Esophagus (tissue), 2 donors: Measurements from ENCODE around the gene SHC2. TPM values are rescaled to one million over a fixed set of nuclear protein-coding genes. Genes with fewer than 3 reads are reported as not detected.

ENCODE experiments used
- H3K27ac ChIP-seq, 2 donors: one replicate each; pipeline ENCODE4 v1.5.1; 2013; ENCODE audit warnings: low read depth in 2 of 2, mild to moderate bottlenecking in 2 of 2, inconsistent platforms in 1 of 2, low read length in 1 of 2, moderate library complexity in 1 of 2
- H3K27me3 ChIP-seq, 2 donors: one replicate each; pipeline ENCODE4 v1.6.1; 2013; ENCODE audit warnings: low read length in 2 of 2, control low read depth in 1 of 2, mild to moderate bottlenecking in 1 of 2; ENCODE audit not compliant: insufficient read depth in 2 of 2, control insufficient read depth in 1 of 2
- H3K36me3 ChIP-seq, 2 donors: one replicate each; pipeline ENCODE4 v1.6.1; 2013; ENCODE audit warnings: low read length in 1 of 2; ENCODE audit not compliant: control insufficient read depth in 2 of 2, insufficient read depth in 2 of 2
- H3K4me1 ChIP-seq, 2 donors: one replicate each; pipeline ENCODE4 v1.6.1; 2013; ENCODE audit warnings: low read length in 1 of 2; ENCODE audit not compliant: control insufficient read depth in 2 of 2, insufficient read depth in 2 of 2
- H3K4me3 ChIP-seq, 2 donors: one replicate each; pipeline ENCODE4 v1.5.1; 2013; ENCODE audit warnings: low read length in 2 of 2, mild to moderate bottlenecking in 2 of 2, low read depth in 1 of 2, moderate library complexity in 1 of 2
- H3K9me3 ChIP-seq, 2 donors: one replicate each; pipeline ENCODE4 v1.6.1; 2013; ENCODE audit warnings: mild to moderate bottlenecking in 2 of 2, low read depth in 1 of 2, low read length in 1 of 2, moderate library complexity in 1 of 2; ENCODE audit not compliant: control insufficient read depth in 2 of 2, insufficient read depth in 1 of 2
- WGBS, 2 donors: extraction: QIAGEN DNeasy Blood & Tissue Kit; methylation state at CpG; one replicate each; pipeline ENCODE4 v1.1.7; 2013; 5-methylcytosine and 5-hydroxymethylcytosine counted together
- polyA plus RNA-seq, 2 donors: library from polyadenylated mRNA; stranded (reverse); fragments of 200-250 nt; gene quantifications; one replicate each; pipeline ENCODE4 v1.2.3, GENCODE V29; 2013
- donor health status: healthy with polysubstance abuse.
- donor health status: Bipolar disorder and iron deficiency.

SHC2 gene
- polyA plus RNA-seq, 2 donors: 3.0 to 5.3 TPM

DNA sequence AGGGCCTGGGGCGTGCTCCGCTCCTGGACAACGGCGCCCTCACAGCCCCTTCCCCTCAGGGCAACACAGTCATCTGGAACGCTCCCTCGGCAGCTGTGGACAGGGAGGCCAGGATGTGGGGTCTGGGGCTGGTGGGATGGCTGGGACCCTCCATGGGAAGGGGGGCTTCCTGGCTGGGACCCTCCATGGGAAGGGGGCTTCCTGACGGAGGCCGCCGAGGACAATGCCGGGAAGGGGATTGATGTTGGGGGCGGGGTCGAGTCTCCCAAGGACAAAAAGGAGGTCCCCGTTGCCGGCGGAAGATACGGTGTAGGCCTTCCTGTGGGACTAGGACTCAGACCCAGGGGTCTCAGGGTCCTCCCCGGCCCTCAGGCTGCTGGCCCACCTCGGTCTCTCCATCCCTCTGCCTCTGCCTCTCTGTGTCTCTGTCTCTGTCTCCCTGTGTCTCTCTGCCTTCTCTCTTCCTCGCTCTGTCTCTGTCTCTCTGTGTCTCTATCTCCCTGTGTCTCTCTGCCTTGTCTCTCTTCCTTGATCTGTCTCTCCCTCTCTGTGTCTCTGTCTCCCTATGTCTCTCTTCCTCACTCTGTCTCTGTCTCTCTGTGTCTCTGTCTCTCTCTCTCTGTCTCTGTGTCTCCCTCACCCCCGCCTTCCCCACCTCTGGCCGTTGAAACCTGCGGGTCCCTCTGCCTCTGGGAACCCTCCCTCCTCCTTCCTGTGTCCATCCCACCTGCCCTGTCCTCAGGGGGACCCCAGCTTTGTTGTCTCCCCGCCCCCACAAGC is 32.7 kb upstream of the SHC2 start:
- H3K4me1 ChIP-seq: peaks cover 0 to 10% of the 10 kb centered on the region in 2 donors

DNA sequence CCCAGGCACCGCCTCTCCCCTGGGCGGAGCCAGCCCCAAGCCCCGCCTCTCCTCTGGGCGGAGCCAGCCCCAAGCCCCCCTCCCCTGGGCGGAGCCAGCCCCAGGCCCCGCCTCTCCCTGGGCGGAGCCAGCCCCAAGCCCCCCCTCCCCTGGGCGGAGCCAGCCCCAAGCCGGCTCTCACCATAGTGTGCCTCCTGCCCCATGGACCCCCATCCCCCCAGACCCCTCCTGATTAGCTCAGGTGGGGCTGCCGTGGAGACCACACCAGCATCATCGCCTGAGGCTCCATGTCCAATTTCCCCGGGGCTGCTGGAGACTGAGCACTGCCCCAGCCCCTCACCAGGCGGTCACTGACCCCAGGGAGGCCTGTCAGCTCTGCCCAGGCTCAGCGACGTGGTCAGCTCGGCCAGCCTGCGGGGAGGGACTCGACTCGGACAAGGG is 31.3 kb upstream of the SHC2 start:
- Histone ChIP-seq H3K4me3 (no peak overlapping the region), H3K4me1 (peaks cover 0 to 6% of the 10 kb centered on the region in 2 donors), H3K27me3 (no peaks in the 10 kb centered on the region), H3K9me3 (no peaks in the 10 kb centered on the region), H3K27ac (no peak overlapping the region), H3K36me3 (no peaks in the 10 kb centered on the region)
- WGBS, 2 donors: 72 to 80% methylated on average over 12 to 19 of the region's 19 CpGs

More for the DNA sequence above, 32.7 kb upstream of the SHC2 start:
- Histone ChIP-seq H3K27me3 (peaks cover 0 to 7% of the 10 kb centered on the region in 2 donors), H3K36me3 (no peaks in the 10 kb centered on the region), H3K9me3 (no peaks in the 10 kb centered on the region), H3K4me3 (no peak overlapping the region), H3K27ac (no peak overlapping the region)
- WGBS, 2 donors: 64 to 67% methylated on average over 20 to 23 of the region's 23 CpGs

DNA sequence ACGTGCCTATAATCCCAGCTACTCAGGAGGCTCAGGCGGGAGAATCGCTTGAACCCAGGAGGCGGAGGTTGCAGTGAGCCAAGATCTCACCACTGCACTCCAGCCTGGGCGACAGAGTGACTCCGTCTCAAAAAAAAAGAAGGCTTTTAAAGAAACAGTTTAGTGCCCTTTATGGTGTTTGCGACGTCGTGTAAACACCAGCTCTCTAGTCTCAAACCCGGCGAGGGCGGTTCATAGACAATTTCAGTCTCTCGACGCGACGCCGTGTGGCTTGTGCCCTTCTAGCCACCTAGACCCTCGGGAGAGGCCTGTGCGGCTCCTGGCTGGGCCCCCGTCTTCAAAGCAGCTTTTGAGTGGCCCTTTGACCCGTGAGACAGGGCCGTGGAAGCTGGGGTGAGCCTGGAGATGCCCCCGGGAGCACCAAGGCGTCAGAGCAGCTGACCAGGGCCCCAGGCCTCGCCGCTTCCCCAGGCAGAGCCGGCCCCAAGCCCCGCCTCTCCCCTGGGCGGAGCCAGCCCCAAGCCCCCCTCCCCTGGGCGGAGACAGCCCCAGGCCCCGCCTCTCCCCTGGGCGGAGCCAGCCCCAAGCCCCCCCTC is 30.4 kb upstream of the SHC2 start:
- H3K4me1 ChIP-seq: peaks cover 0 to 6% of the 10 kb centered on the region in 2 donors
- no peaks in the 10 kb centered on the region for H3K9me3 ChIP-seq
- H3K27me3 ChIP-seq: no peaks in the 10 kb centered on the region
- 81 to 83% methylated on average over 30 to 32 of the region's 32 CpGs for WGBS, 2 donors
- no peaks in the 10 kb centered on the region for H3K36me3 ChIP-seq
- H3K4me3 ChIP-seq: no peak overlapping the region
- no peak overlapping the region for H3K27ac ChIP-seq

GRCh38 chr19:489418-490196 is 28.8 kb upstream of the SHC2 start:
- H3K4me1 ChIP-seq: peaks cover 0 to 6% of the 10 kb centered on the region in 2 donors
- peak overlapping the region; percentile 80 to 85 for H3K27ac ChIP-seq
- no peaks in the 10 kb centered on the region for H3K36me3 ChIP-seq
- H3K4me3 ChIP-seq: peak overlapping the region; percentile 90
- H3K27me3 ChIP-seq: no peaks in the 10 kb centered on the region
- H3K9me3 ChIP-seq: peaks cover 0 to 3% of the 10 kb centered on the region in 2 donors
- 15 to 23% methylated on average over 50 to 61 of the region's 61 CpGs for WGBS, 2 donors

DNA sequence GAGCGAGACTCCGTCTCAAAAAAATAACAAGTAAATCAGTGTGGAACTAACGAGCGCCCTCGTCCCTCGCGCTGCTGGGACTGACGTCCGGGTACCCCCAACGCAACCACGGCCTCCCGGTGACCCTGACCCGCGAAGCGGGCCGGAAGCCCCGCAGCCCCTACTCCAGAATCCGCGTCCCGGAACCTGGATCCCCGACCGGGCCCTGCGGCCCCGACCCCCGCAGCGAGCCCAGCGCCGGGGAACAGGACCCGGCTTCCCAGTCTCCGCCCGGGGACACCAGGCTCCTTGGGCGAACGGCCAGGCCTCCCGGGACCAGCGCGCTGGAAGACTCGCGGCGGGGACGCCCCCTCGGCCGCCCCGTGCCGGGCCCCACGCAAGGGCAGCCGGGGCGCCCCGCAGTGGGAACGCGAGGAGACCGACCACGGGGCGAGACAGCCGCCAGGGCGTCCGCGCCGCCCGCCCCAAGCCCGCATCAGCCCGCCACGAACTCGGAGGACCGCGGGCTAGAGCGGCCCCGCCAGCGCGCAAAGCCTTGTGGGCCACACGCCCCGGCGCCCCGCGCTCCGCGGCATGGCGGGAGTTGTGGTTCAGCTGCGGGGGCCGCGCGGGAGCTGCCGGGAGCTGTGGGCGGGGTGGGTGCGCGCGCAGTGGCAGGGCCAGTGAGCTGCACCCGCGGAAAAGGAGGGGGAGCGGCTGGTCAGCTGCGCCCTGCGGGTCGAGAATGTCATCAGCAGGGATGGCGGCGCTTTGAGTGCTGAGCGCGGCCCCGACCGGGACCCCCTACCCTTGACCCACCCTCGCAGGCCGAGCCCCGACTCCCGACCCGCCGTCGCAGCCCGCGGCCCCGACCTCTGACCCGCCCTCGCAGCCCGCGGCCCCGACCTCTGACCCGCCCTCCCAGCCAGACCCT is 27.9 kb upstream of the SHC2 start:
- H3K36me3 ChIP-seq: no peaks in the 10 kb centered on the region
- no peaks in the 10 kb centered on the region for H3K27me3 ChIP-seq
- H3K27ac ChIP-seq: peak overlapping the region; percentile 89 to 94
- H3K9me3 ChIP-seq: peaks cover 0 to 3% of the 10 kb centered on the region in 2 donors
- H3K4me3 ChIP-seq: peak overlapping the region; percentile 90
- 0 to 1% methylated on average over 72 to 114 of the region's 114 CpGs for WGBS, 2 donors
- peaks cover 0 to 6% of the 10 kb centered on the region in 2 donors for H3K4me1 ChIP-seq

DNA sequence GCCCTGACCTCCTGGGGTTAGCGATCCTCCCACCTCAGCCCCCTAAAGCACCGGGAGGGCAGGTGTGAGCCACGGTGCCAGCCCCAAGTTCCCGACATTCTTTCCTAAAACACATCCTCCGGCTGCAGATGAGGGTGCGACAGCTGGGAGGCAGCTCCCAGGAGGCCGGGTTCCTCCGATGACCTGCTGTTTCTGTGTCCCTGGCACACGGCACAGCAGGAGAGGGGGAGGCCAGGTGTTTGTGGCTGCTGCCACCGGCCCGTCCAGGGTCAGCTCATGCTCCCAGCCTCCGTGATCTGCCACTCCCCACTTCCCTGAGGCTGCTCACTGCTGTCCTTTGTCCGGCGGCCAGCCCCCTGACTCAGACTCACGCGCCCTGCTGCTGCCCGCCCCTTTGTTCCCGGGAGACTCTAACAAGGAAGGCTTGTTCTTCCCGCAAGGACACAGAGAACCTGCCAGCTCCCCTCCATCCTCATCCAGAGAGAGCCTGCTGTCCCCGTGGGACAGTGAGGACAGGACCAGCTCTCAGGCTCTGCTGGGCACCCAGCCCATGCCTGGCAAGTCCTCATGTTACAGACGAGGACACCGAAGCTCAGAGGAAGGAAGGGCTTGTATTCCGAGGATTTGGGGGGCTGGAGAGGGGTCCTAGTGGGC is 24.9 kb upstream of the SHC2 start:
- WGBS, 2 donors: 15 to 16% methylated on average over 23 of the region's 23 CpGs
- H3K27me3 ChIP-seq: no peaks in the 10 kb centered on the region
- peaks cover 0 to 6% of the 10 kb centered on the region in 2 donors for H3K4me1 ChIP-seq
- H3K27ac ChIP-seq: no peak overlapping the region
- no peaks in the 10 kb centered on the region for H3K36me3 ChIP-seq
- H3K9me3 ChIP-seq: peaks cover 0 to 3% of the 10 kb centered on the region in 2 donors
- no peak overlapping the region for H3K4me3 ChIP-seq

GRCh38 chr19:485077-485476 is 24.2 kb upstream of the SHC2 start:
- WGBS, 2 donors: 53 to 54% methylated on average over 22 of the region's 22 CpGs
- Histone ChIP-seq H3K9me3 (peaks cover 0 to 3% of the 10 kb centered on the region in 2 donors), H3K4me3 (no peak overlapping the region), H3K36me3 (no peaks in the 10 kb centered on the region), H3K4me1 (peaks cover 0 to 8% of the 10 kb centered on the region in 2 donors), H3K27ac (no peak overlapping the region), H3K27me3 (no peaks in the 10 kb centered on the region)

DNA sequence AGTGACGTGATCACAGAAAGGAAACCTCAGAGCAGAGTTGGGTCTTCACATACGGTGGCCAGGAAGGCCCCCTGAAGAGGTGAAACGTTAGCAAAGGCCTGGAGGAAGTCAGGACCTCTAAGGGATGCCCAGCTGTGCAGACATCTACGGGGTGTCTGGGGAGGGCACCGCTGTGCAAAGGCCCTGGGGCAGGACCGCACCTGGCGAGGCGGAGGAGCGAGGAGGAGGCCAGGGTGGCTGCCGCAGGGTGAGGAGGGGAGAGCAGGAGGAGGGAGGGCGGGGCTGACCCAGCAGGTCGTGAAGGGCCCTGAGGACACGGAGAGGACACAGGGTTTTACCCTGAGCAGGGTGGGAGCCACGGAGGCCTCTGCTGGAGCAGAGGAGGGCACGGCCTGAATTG is 23.7 kb upstream of the SHC2 start:
- no peaks in the 10 kb centered on the region for H3K36me3 ChIP-seq
- H3K27ac ChIP-seq: no peak overlapping the region
- WGBS, 2 donors: 47 to 57% methylated on average over 15 of the region's 15 CpGs

More for the DNA sequence above, 23.7 kb upstream of the SHC2 start:
- no peaks in the 10 kb centered on the region for H3K27me3 ChIP-seq
- peaks cover 0 to 8% of the 10 kb centered on the region in 2 donors for H3K4me1 ChIP-seq
- H3K4me3 ChIP-seq: no peak overlapping the region
- peaks cover 0 to 3% of the 10 kb centered on the region in 2 donors for H3K9me3 ChIP-seq
